Spinal cord (tissue), 10 donors: ENCODE data around the gene ID3. TPM values are rescaled to one million over a fixed set of nuclear protein-coding genes. Genes with fewer than 3 reads are reported as not detected.
"Not testable (repeated sequence)": the region's sequence is repeated elsewhere in the genome, so short reads cannot be mapped to it uniquely, and the experiment has no call there.

ENCODE experiments used
- DNase-seq, 6 donors: peaks; one replicate each; pipeline versions ENCODE4 v3.0.0 to v3.0.0-alpha.2; 2013 to 2015; ENCODE audit warnings: low spot score in 6 of 6, low read depth in 4 of 6
- H3K27ac ChIP-seq: one replicate; pipeline ENCODE4 v1.5.1; 2013; ENCODE audit warnings: low read depth, low read length, control low read depth
- H3K27me3 ChIP-seq: one replicate; pipeline ENCODE4 v1.6.1; 2013; ENCODE audit warnings: low read length; ENCODE audit not compliant: control insufficient read depth, insufficient read depth
- H3K36me3 ChIP-seq: one replicate; pipeline ENCODE4 v1.6.1; 2013; ENCODE audit warnings: low read length; ENCODE audit not compliant: control insufficient read depth, insufficient read depth
- H3K4me1 ChIP-seq: one replicate; pipeline ENCODE4 v1.6.1; 2013; ENCODE audit warnings: low read length; ENCODE audit not compliant: control insufficient read depth, insufficient read depth
- H3K4me3 ChIP-seq: one replicate; pipeline ENCODE4 v1.5.1; 2013; ENCODE audit warnings: low read depth, low read length, control low read depth
- H3K9me3 ChIP-seq: one replicate; pipeline ENCODE4 v1.6.1; 2013; ENCODE audit warnings: low read length; ENCODE audit not compliant: control insufficient read depth, insufficient read depth
- WGBS: methylation state at CpG from one replicate; pipeline ENCODE4 v1.1.5; 2013; ENCODE audit warnings: missing lambda C conversion rate; ENCODE audit not compliant: insufficient coverage; 5-methylcytosine and 5-hydroxymethylcytosine counted together
- polyA plus RNA-seq, 2 donors: library from polyadenylated mRNA; unstranded; fragments of 120-200 nt; gene quantifications; one replicate each; pipeline ENCODE4 v1.2.1, GENCODE V29; 2013; ENCODE audit not compliant: insufficient read length in 2 of 2
- total RNA-seq, 2 donors: library from RNA; depleted of rRNA in 1 of 2; stranded (reverse); fragments of 120-200 nt in 1 of 2; fragments of >200 nt in 1 of 2; gene quantifications; one replicate each; pipeline versions ENCODE4 v1.2.3 to v1.2.4, GENCODE V29; 2013 to 2014
- donor health status: healthy.

ID3 gene
- total and polyA plus RNA-seq, 4 donors = 120 to 356 (median 200) TPM

DNA sequence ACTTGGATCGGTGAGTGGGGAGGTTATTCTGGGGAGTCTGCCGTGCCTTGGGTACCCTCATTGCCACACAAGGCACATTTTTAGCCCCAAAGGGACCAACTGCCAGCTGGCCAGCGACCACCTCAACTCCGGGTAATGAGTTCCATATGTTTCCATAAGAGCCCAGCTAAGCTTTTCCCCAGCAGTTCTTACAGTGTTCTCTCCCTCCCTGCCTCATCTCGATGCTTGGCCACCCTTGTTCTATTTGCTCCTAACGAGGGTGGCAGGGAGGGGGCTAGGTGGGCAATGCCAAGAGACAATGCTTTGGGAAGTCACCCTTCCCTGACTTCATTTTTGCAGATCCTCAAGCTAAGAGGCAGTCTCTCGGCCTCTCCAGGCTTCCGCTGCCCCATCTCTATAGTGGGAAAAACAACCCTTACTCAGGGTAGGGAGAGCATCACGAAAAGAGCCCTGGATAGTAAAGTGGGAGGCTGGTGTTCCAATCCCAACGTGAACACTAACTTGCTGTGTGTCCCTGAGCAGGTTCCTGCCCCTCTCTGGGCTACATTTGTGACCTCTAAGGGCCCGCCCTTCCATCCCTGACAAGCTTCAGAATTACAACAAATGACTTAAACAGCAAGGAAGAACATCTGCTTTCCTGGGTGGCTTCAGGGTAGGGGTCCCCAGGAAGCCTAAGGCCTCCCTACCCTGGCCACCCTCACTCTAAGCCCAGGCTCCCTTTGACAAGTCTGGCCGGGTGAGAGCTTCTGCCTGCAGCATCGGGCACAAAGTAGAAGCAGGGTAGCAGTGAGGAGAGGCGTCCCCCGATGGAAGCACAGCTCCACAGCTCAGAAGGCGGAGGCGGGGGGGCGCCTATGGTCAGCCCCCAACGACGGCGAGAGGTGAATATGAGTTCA lies 5.8 kb downstream of the ID3 start:
- Histone ChIP-seq H3K36me3 (peaks cover 5% of the 10 kb centered on the region), H3K4me1 (peaks cover 38% of the 10 kb centered on the region), H3K27me3 (peaks cover 6% of the 10 kb centered on the region), H3K4me3 (no peak overlapping the region), H3K9me3 (no peaks in the 10 kb centered on the region), H3K27ac (peak overlapping the region; percentile 78)
- no peak for DNase-seq
- 58% methylated on average over 10 of the region's 21 CpGs for WGBS

- 58% methylated on average over 2 of the region's 4 CpGs for WGBS
These were observed 7.5 kb downstream of the ID3 start for GRCh38 chr1:23551849-23552248.

GRCh38 chr1:23548704-23549143 lies 10.6 kb downstream of the ID3 start:
- no peak for DNase-seq
- H3K4me1 ChIP-seq = peaks cover 15% of the 10 kb centered on the region
- H3K9me3 ChIP-seq = no peaks in the 10 kb centered on the region
- H3K27ac ChIP-seq = no peak overlapping the region
- no peak overlapping the region for H3K4me3 ChIP-seq
- H3K27me3 ChIP-seq = no peaks in the 10 kb centered on the region
- no peaks in the 10 kb centered on the region for H3K36me3 ChIP-seq
- 63% methylated on average over 8 of the region's 9 CpGs for WGBS

More at GRCh38 chr1:23551849-23552248, 7.5 kb downstream of the ID3 start:
- DNase-seq = no peak
- no peak overlapping the region for H3K27ac ChIP-seq
- H3K4me3 ChIP-seq = no peak overlapping the region
- no peaks in the 10 kb centered on the region for H3K9me3 ChIP-seq
- no peaks in the 10 kb centered on the region for H3K27me3 ChIP-seq
- peaks cover 32% of the 10 kb centered on the region for H3K4me1 ChIP-seq
- no peaks in the 10 kb centered on the region for H3K36me3 ChIP-seq

- H3K4me1 ChIP-seq = peaks cover 12% of the 10 kb centered on the region
- no peaks in the 10 kb centered on the region for H3K27me3 ChIP-seq
- WGBS = 60% methylated on average over 1 of the region's 8 CpGs
- H3K27ac ChIP-seq = no peak overlapping the region
- DNase-seq = no peak
- no peaks in the 10 kb centered on the region for H3K36me3 ChIP-seq
- H3K4me3 ChIP-seq = no peak overlapping the region
- H3K9me3 ChIP-seq = no peaks in the 10 kb centered on the region
These were observed 12.3 kb downstream of the ID3 start for GRCh38 chr1:23546897-23547584.

DNA sequence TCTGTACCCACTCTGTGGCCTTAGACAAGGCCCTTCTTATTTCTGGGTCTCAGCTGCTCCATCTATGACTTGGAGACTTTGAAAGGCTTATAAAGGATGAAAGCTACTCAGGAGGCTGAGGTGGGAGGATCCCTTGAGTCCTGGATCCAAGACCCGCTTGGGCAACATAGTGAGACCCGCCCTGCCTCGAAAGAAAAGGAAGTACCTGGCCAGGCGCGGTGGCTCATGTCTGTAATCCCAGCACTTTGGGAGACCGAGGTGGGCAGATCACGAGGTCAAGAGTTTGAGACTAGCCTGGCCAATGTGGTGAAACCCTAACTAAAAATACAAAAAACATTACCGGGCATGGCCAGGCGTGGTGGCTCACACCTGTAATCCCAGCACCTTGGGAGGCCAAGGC lies 13.4 kb downstream of the ID3 start:
- Histone ChIP-seq H3K27me3 (no peaks in the 10 kb centered on the region), H3K27ac (no peak overlapping the region), H3K4me3 (no peak overlapping the region), H3K4me1 (peaks cover 12% of the 10 kb centered on the region), H3K9me3 (no peaks in the 10 kb centered on the region), H3K36me3 (no peaks in the 10 kb centered on the region)
- 91% methylated on average over 9 of the region's 9 CpGs for WGBS
- no peak for DNase-seq

- H3K4me3 ChIP-seq = no peak overlapping the region
- no peak overlapping the region for H3K27ac ChIP-seq
These were observed 14.6 kb downstream of the ID3 start for GRCh38 chr1:23544444-23545389.

GRCh38 chr1:23543707-23544443 lies 15.4 kb downstream of the ID3 start:
- whole genome bisulfite sequencing = 88% methylated on average over 6 of the region's 8 CpGs
- Histone ChIP-seq H3K27me3 (no peaks in the 10 kb centered on the region), H3K4me3 (no peak overlapping the region), H3K27ac (no peak overlapping the region), H3K36me3 (no peaks in the 10 kb centered on the region), H3K4me1 (peaks cover 22% of the 10 kb centered on the region), H3K9me3 (no peaks in the 10 kb centered on the region)
- no peak for DNase-seq

More at GRCh38 chr1:23544444-23545389, 14.6 kb downstream of the ID3 start:
- peaks cover 18% of the 10 kb centered on the region for H3K4me1 ChIP-seq
- no peaks in the 10 kb centered on the region for H3K9me3 ChIP-seq
- no peaks in the 10 kb centered on the region for H3K36me3 ChIP-seq
- peak in 3 of 6 donors; percentile 70 to 94 (median 89) for DNase-seq
- no peaks in the 10 kb centered on the region for H3K27me3 ChIP-seq
- 0% methylated on average over 2 of the region's 8 CpGs for WGBS

- H3K27ac ChIP-seq, DNase-seq, H3K4me3 ChIP-seq, H3K9me3 ChIP-seq, H3K36me3 ChIP-seq, H3K27me3 ChIP-seq: not testable (repeated sequence)
- no CpG with 5 or more reads among the region's 5 CpGs for WGBS
- H3K4me1 ChIP-seq = peaks cover 18% of the 10 kb centered on the region
These were observed 16.4 kb downstream of the ID3 start for GRCh38 chr1:23542940-23543339.
